CD4-positive, alpha-beta T cell (primary cell): ENCODE measurements around the gene CDT1. TPM values are rescaled to one million over a fixed set of nuclear protein-coding genes. Genes with fewer than 3 reads are reported as not detected.

Source experiments
- ATAC-seq: fragments of 200-7000 bp; cut with Tn5 transposase; one replicate; pipeline ENCODE4 v1.10.0; 2022; ENCODE audit warnings: mild to moderate bottlenecking; ENCODE audit not compliant: poor library complexity
- CTCF ChIA-PET: fragments of 350-600 bp; sonication (Branson Sonifier 250); formaldehyde crosslinking; loops from one replicate; lab custom pipeline; 2021; ENCODE audit warnings: antibody characterized with exemption, inconsistent platforms; lab: Charles Lee
- POLR2A ChIA-PET: fragments of 350-600 bp; sonication (Branson Sonifier 250); formaldehyde crosslinking; loops from one replicate; lab custom pipeline; 2021; ENCODE audit warnings: antibody characterized with exemption, inconsistent platforms; lab: Charles Lee
- DNase-seq, 14 experiments: peaks; one replicate each; pipeline ENCODE4 v3.0.0-alpha.2; 2013 to 2020; ENCODE audit warnings: mixed read lengths in 2 of 14
- H3K27ac ChIP-seq, 2 donors: one replicate each; pipeline versions ENCODE4 v1.5.1 to v1.7.0; 2013; ENCODE audit warnings: low read length in 2 of 2, low read depth in 1 of 2, mild to moderate bottlenecking in 1 of 2
- H3K27me3 ChIP-seq, 2 experiments: 1 replicate in 1 of 2; 2 replicates in 1 of 2; pipeline versions ENCODE4 v1.6.1 to v1.7.0; 2013; ENCODE audit warnings: low read length in 2 of 2, control low read depth in 1 of 2, mild to moderate bottlenecking in 1 of 2, moderate library complexity in 1 of 2; ENCODE audit not compliant: insufficient read depth in 2 of 2, control insufficient read depth in 1 of 2
- H3K36me3 ChIP-seq: one replicate; pipeline ENCODE4 v1.6.1; 2013; ENCODE audit warnings: low read length, control low read depth; ENCODE audit not compliant: insufficient read depth
- H3K4me1 ChIP-seq: one replicate; pipeline ENCODE4 v1.6.1; 2013; ENCODE audit warnings: low read length, control low read depth; ENCODE audit not compliant: insufficient read depth
- H3K4me3 ChIP-seq: one replicate; pipeline ENCODE4 v1.5.1; 2013; ENCODE audit warnings: mild to moderate bottlenecking, low read length, moderate library complexity
- H3K9me3 ChIP-seq, 2 experiments: 1 replicate in 1 of 2; 2 replicates in 1 of 2; pipeline versions ENCODE4 v1.6.1 to v1.7.0; 2013; ENCODE audit warnings: low read length in 2 of 2, mild to moderate bottlenecking in 2 of 2, control low read depth in 1 of 2, moderate library complexity in 1 of 2; ENCODE audit not compliant: control insufficient read depth in 1 of 2, insufficient read depth in 1 of 2
- H3K27ac Mint-ChIP-seq: one replicate; pipeline ENCODE4 v1.8.0; 2020; ENCODE audit warnings: mixed read lengths
- H3K27me3 Mint-ChIP-seq: one replicate; pipeline ENCODE4 v1.8.0; 2021; ENCODE audit warnings: mixed read lengths
- H3K36me3 Mint-ChIP-seq: one replicate; pipeline ENCODE4 v1.8.0; 2021; ENCODE audit warnings: low read depth, mixed read lengths
- H3K4me1 Mint-ChIP-seq: one replicate; pipeline ENCODE4 v1.8.0; 2021; ENCODE audit warnings: low read depth, mixed read lengths
- H3K4me3 Mint-ChIP-seq: one replicate; pipeline ENCODE4 v1.8.0; 2020; ENCODE audit warnings: mild to moderate bottlenecking, mixed read lengths
- H3K9me3 Mint-ChIP-seq: one replicate; pipeline ENCODE4 v1.8.0; 2020; ENCODE audit warnings: mixed read lengths
- intact Hi-C, 2 experiments: fragments of 100-400 bp; cut with DNase I in 1 of 2; cut with micrococcal nuclease in 1 of 2; formaldehyde crosslinking; loops; one replicate each; pipeline versions ENCODE4 v1.15.1 to v1.9.0; 2023 to 2025; cut with DNase I, micrococcal nuclease
- total RNA-seq, 174 experiments: library from RNA in 2 of 174; stranded (reverse) in 2 of 174; gene quantifications; one replicate each; pipeline ENCODE4 v1.2.3 and lab custom pipeline; 2021 to 2026
- TF ChIP-seq, protein P1 (sequence below): fragments of 200-600 bp; IDR thresholded peaks from one replicate; pipeline ENCODE4 v1.8.0; 2022; ENCODE audit warnings: antibody characterized with exemption, mild to moderate bottlenecking

The CDT1 gene
- total RNA-seq, 2 experiments from 2014 or later: 0.47 to 1.0 TPM

DNA sequence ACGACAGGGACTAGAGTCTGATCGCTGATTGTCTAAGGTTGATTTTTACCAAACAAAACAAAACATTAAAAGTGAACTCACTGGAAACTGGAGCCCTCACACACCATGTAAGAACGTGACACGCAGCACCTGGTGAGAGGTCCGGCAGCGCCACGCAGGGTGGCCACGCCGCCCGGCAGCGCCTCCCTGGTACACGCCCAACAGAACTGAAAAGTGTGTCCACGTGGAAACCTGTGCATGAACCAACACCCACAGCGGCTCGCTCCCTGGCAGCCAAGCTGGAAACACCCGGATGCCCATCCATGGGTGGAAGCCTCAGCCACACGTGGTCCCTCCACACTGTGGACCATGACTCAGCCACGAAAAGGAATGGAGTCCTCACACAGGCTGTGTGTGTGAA is 44.1 kb downstream of the CDT1 start:
- H3K4me1 Mint-ChIP-seq: no peaks in the 10 kb centered on the region
- Histone ChIP-seq H3K36me3 (peaks cover 18% of the 10 kb centered on the region), H3K4me3 (no peak overlapping the region), H3K27ac (no peak overlapping the region), H3K4me1 (no peaks in the 10 kb centered on the region), H3K27me3 (no peaks in the 10 kb centered on the region), H3K9me3 (no peaks in the 10 kb centered on the region)
- ChIA-PET POLR2A (no interaction called here), CTCF (no interaction called here)
- TF ChIP-seq, protein P1, sequence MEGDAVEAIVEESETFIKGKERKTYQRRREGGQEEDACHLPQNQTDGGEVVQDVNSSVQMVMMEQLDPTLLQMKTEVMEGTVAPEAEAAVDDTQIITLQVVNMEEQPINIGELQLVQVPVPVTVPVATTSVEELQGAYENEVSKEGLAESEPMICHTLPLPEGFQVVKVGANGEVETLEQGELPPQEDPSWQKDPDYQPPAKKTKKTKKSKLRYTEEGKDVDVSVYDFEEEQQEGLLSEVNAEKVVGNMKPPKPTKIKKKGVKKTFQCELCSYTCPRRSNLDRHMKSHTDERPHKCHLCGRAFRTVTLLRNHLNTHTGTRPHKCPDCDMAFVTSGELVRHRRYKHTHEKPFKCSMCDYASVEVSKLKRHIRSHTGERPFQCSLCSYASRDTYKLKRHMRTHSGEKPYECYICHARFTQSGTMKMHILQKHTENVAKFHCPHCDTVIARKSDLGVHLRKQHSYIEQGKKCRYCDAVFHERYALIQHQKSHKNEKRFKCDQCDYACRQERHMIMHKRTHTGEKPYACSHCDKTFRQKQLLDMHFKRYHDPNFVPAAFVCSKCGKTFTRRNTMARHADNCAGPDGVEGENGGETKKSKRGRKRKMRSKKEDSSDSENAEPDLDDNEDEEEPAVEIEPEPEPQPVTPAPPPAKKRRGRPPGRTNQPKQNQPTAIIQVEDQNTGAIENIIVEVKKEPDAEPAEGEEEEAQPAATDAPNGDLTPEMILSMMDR: no peak
- ATAC-seq (no peak), DNase-seq (no peak)
- H3K4me3 Mint-ChIP-seq: no peak overlapping the region
- no peak overlapping the region for H3K27ac Mint-ChIP-seq
- H3K9me3 Mint-ChIP-seq: no peaks in the 10 kb centered on the region
- no peaks in the 10 kb centered on the region for H3K27me3 Mint-ChIP-seq
- intact Hi-C loops: no loop called here
- peaks cover 5% of the 10 kb centered on the region for H3K36me3 Mint-ChIP-seq

DNA sequence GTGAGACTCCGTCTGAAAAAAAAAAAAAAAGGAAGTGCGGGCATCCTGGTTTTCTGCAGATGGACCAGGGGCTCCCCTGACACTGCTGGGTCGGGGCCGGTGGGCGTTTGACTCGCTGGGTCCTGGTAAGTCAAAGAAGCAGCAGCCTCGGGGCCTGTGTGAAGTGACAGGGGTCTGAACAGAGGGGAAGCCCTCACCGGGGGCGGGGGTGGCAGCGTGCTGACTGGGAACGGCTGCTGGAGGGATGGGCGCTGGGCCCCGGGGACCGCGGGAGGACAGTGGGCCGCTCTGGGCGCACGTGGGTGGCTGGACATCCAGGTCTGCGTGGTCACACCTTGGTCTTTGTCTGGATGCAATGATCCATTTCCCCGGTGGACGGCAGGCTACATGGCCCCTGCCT is 45.0 kb downstream of the CDT1 start:
- Histone ChIP-seq H3K4me3 (no peak overlapping the region), H3K9me3 (no peaks in the 10 kb centered on the region), H3K27me3 (no peaks in the 10 kb centered on the region), H3K4me1 (peaks cover 3% of the 10 kb centered on the region), H3K27ac (no peak overlapping the region), H3K36me3 (peaks cover 15% of the 10 kb centered on the region)
- ChIA-PET CTCF (no interaction called here), POLR2A (no interaction called here)
- Mint-ChIP-seq H3K27me3 (no peaks in the 10 kb centered on the region), H3K36me3 (no peaks in the 10 kb centered on the region), H3K9me3 (no peaks in the 10 kb centered on the region), H3K27ac (no peak overlapping the region), H3K4me3 (no peak overlapping the region), H3K4me1 (no peaks in the 10 kb centered on the region)
- no peak for DNase-seq
- intact Hi-C loops: no loop called here
- TF ChIP-seq, protein P1: no peak
- ATAC-seq: no peak

DNA sequence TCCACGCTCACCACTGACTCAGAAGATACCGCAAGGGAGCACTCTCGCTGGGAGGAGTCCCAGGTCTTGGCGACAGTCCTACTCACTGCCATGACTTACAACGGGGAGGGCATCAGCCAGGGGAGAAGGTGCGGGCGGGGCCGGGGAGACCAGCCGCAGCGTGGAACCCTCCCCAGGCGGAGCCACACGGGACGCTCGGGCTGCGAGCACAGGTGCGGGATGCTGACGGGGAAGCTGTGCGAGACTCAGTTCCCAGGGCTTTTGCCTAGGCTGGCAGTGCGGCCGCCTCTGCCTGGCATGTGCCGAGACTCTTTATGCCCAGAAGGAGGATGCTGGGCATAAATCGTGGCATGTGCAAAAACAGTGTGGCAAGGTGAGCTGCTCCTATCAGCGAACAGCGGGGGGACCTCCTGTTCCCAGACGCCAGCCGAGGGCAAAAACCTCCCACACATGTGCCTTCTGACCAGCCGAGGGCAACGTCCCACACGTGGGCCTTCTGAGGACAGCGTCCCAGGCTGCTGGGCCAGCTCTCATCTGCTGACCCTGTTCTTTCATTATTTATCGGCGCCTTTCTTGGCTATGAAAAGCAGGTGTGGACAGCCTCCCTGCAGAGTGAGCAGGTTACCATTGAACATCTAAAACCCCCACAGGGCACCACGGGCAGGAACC is 47.1 kb downstream of the CDT1 start:
- Mint-ChIP-seq H3K4me3 (no peak overlapping the region), H3K27ac (no peak overlapping the region), H3K27me3 (no peaks in the 10 kb centered on the region), H3K9me3 (no peaks in the 10 kb centered on the region), H3K36me3 (no peaks in the 10 kb centered on the region), H3K4me1 (peaks cover 11% of the 10 kb centered on the region)
- TF ChIP-seq, protein P1: no peak
- Histone ChIP-seq H3K27me3 (no peaks in the 10 kb centered on the region), H3K36me3 (peaks cover 15% of the 10 kb centered on the region), H3K9me3 (no peaks in the 10 kb centered on the region), H3K4me3 (no peak overlapping the region), H3K27ac (no peak overlapping the region), H3K4me1 (peaks cover 25% of the 10 kb centered on the region)
- ATAC-seq (no peak), DNase-seq (no peak)
- POLR2A ChIA-PET: no interaction called here
- CTCF ChIA-PET: no interaction called here
- intact Hi-C loops: no loop called here
